ENCODE data around the gene LBP. TPM values are rescaled to one million over a fixed set of nuclear protein-coding genes. Genes with fewer than 3 reads are reported as not detected.

Gene LBP
- total RNA-seq, 2 donors from 2014 or later: 2.3 TPM; not detected in 1

GRCh38 chr20:38315290-38315966 lies 30.9 kb upstream of the LBP start:
- Histone ChIP-seq H3K4me3 (no peak overlapping the region), H3K36me3 (no peaks in the 10 kb centered on the region), H3K4me1 (no peaks in the 10 kb centered on the region), H3K9me3 (no peaks in the 10 kb centered on the region), H3K27me3 (no peaks in the 10 kb centered on the region), H3K27ac (no peak overlapping the region)
- TF ChIP-seq CTCF (IDR thresholded peaks at IDR 0.05): no peak
- DNase-seq (ENCODE audit: low spot score): no peak

GRCh38 chr20:38316341-38316740 lies 29.9 kb upstream of the LBP start:
- Histone ChIP-seq H3K4me3 (no peak overlapping the region), H3K9me3 (no peaks in the 10 kb centered on the region), H3K4me1 (no peaks in the 10 kb centered on the region), H3K36me3 (no peaks in the 10 kb centered on the region), H3K27ac (no peak overlapping the region), H3K27me3 (no peaks in the 10 kb centered on the region)
- no peak for DNase-seq (ENCODE audit: low spot score)
- no peak for TF ChIP-seq CTCF (IDR thresholded peaks at IDR 0.05)

- no peak for TF ChIP-seq CTCF (IDR thresholded peaks at IDR 0.05)
- H3K27me3 ChIP-seq: no peaks in the 10 kb centered on the region
- H3K4me1 ChIP-seq: no peaks in the 10 kb centered on the region
- no peaks in the 10 kb centered on the region for H3K9me3 ChIP-seq
- no peak for DNase-seq (ENCODE audit: low spot score)
- no peak overlapping the region for H3K27ac ChIP-seq
- no peaks in the 10 kb centered on the region for H3K36me3 ChIP-seq
- H3K4me3 ChIP-seq: no peak overlapping the region
Measured at GRCh38 chr20:38317422-38317821, 28.9 kb upstream of the LBP start.

GRCh38 chr20:38320221-38320620 lies 26.1 kb upstream of the LBP start:
- Histone ChIP-seq H3K4me1 (no peaks in the 10 kb centered on the region), H3K27me3 (no peaks in the 10 kb centered on the region), H3K36me3 (no peaks in the 10 kb centered on the region), H3K9me3 (no peaks in the 10 kb centered on the region), H3K27ac (no peak overlapping the region), H3K4me3 (no peak overlapping the region)
- no peak for TF ChIP-seq CTCF (IDR thresholded peaks at IDR 0.05)
- no peak for DNase-seq (ENCODE audit: low spot score)

- H3K9me3 ChIP-seq: no peaks in the 10 kb centered on the region
Measured at GRCh38 chr20:38321959-38322598, 24.2 kb upstream of the LBP start.

More at GRCh38 chr20:38321959-38322598, 24.2 kb upstream of the LBP start:
- H3K4me3 ChIP-seq: no peak overlapping the region
- H3K27ac ChIP-seq: no peak overlapping the region
- H3K36me3 ChIP-seq: no peaks in the 10 kb centered on the region
- DNase-seq (ENCODE audit: low spot score): peak; percentile 71
- no peaks in the 10 kb centered on the region for H3K27me3 ChIP-seq
- no peaks in the 10 kb centered on the region for H3K4me1 ChIP-seq
- TF ChIP-seq CTCF (IDR thresholded peaks at IDR 0.05): peak; percentile 44 to 76
